NCI-H2107 treated with DMSO at 0.1 percent for 48 hours (cell line): ENCODE data around the gene MLYCD.

Experiments
- DNase-seq: peaks from one replicate; lab custom pipeline; 2025; ENCODE audit not compliant: unreplicated experiment; lab: John Stamatoyannopoulos, UW

The MLYCD gene

DNA sequence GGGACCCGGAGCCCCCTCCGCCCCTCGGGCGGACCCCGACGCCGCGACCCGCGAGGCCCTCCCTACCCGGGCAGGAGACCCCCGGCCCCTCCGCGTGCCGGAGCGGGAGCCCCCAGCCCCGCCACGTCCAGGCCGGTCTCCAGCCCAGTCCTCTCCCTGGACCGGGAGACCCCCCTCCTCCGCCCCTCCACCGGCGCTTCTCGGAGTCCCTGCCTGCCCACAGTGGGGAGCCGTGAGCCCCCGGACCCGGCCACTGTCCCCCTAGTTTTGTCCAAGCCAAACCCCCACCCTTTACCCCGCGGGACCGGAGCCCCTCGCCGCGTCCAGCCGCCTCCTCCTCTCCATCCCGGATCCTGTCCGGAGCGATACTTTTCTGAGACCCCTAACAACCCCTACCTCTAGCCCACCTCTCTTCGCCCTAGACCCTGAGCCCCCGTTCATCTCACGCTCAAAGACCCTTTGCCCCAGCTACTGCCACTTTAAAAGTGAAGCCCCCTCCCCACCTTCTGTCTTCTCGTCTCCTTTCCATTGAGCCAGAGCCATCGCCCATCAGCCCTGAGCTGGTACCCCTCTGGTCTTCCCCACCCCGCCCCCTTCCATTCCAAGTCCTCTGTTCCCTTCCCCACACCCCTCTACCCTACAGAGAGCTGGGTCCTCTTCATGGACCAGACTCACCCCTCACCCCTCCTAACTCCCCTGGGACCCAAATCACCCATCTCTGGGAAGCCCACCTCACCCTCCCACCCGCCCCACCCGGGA is 70.2 kb downstream of the MLYCD start:
- DNase-seq, result no peak

- DNase-seq, result no peak
Measured at GRCh38 chr16:83969771-83970429, 71.0 kb downstream of the MLYCD start.

GRCh38 chr16:83970430-83970815 is 71.5 kb downstream of the MLYCD start:
- DNase-seq, result no peak

DNA sequence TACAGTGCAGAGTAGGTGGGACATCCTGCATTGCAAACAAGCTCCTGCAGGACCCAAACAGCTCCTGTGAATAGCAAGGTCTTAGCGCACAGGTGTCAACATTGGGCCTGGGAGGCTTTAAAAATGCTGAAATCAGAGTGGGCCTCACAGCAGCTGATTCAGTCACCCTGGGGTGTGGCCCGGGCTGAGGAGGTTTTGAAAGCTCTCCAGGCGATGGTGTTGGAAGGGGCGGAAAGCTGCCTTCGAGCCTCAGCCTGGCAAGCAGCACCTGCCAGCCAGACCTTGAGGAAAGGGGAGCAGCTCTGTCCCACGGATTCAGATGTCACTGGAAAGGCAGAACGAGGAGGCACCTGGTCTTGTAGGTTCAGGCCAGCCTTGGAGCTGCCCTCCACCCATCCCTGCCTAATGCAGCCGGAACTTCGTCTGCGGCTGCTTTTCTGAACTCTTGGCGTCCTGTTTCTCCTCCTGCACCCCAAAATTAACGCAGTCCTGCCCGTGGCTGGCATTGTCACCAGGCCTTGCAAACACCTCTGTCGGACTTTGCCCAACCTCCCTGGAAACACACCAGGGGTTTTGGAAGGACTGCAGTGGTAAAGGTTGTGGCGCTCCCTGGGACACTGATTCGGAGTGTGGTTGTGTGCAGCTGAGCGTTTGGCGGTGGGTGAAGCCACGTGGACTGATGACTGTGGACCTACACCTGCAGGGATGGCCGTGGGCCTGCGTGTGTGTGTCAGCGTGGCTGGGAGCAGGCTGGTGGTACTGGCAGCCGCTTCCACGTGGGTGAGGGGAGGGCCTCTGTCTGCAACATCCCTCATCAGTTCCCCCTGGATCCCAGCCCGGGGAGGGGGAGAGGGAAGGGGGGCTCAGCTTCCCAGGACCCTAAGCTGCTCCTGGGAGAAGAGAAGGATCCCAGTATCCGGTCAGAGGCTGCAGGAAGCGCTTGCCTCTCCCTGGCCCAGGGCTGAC is 72.5 kb downstream of the MLYCD start:
- no peak for DNase-seq

- DNase-seq, result no peak
Measured at GRCh38 chr16:83972256-83973008, 73.5 kb downstream of the MLYCD start.

- DNase-seq, result no peak
Measured at GRCh38 chr16:83973077-83973476, 74.2 kb downstream of the MLYCD start.

GRCh38 chr16:83973581-83974385 is 74.9 kb downstream of the MLYCD start:
- no peak for DNase-seq

GRCh38 chr16:83974475-83974874 is 75.6 kb downstream of the MLYCD start:
- no peak for DNase-seq

GRCh38 chr16:83975590-83976260 is 76.8 kb downstream of the MLYCD start:
- DNase-seq, result no peak
